Thymus (tissue), 11 donors: Measurements from ENCODE around the gene GSTM5. TPM values are rescaled to one million over a fixed set of nuclear protein-coding genes. Genes with fewer than 3 reads are reported as not detected.
A peak's percentile ranks its signal among the peaks of the same experiment; 100 is the strongest.
"Not testable (repeated sequence)": the region's sequence is repeated elsewhere in the genome, so short reads cannot be mapped to it uniquely, and the experiment has no call there.

Experiments used
- DNase-seq, 9 donors: peaks; one replicate each; pipeline ENCODE4 v3.0.0-alpha.2; 2013; ENCODE audit warnings: low spot score in 9 of 9, low read depth in 6 of 9, missing footprints in 1 of 9
- H3K27ac ChIP-seq, 2 donors: one replicate each; pipeline ENCODE4 v1.5.1; 2013; ENCODE audit warnings: control low read depth in 1 of 2, low read depth in 1 of 2, low read length in 1 of 2, mild to moderate bottlenecking in 1 of 2, moderate library complexity in 1 of 2
- H3K27me3 ChIP-seq, 2 donors: one replicate each; pipeline ENCODE4 v1.5.1; 2013; ENCODE audit warnings: low read length in 1 of 2; ENCODE audit not compliant: control insufficient read depth in 2 of 2, insufficient read depth in 1 of 2
- H3K36me3 ChIP-seq, 2 donors: one replicate each; pipeline ENCODE4 v1.5.1; 2013; ENCODE audit warnings: low read length in 1 of 2, mild to moderate bottlenecking in 1 of 2, moderate library complexity in 1 of 2; ENCODE audit not compliant: control insufficient read depth in 2 of 2, insufficient read depth in 2 of 2
- H3K4me1 ChIP-seq, 2 donors: one replicate each; pipeline ENCODE4 v1.5.1; 2013; ENCODE audit warnings: low read length in 2 of 2; ENCODE audit not compliant: control insufficient read depth in 2 of 2, insufficient read depth in 2 of 2
- H3K4me3 ChIP-seq, 2 donors: one replicate each; pipeline ENCODE4 v1.5.1; 2013; ENCODE audit warnings: low read length in 2 of 2, control low read depth in 1 of 2, mild to moderate bottlenecking in 1 of 2
- H3K9me3 ChIP-seq, 2 donors: one replicate each; pipeline ENCODE4 v1.5.1; 2013; ENCODE audit warnings: low read length in 1 of 2, mild to moderate bottlenecking in 1 of 2; ENCODE audit not compliant: control insufficient read depth in 2 of 2, insufficient read depth in 1 of 2
- WGBS: extraction: QIAGEN DNeasy Blood & Tissue Kit; methylation state at CpG from one replicate; pipeline ENCODE4 v1.1.7; 2013; 5-methylcytosine and 5-hydroxymethylcytosine counted together
- polyA plus RNA-seq: library from polyadenylated mRNA; stranded (reverse); fragments of 200-250 nt; gene quantifications from one replicate; pipeline ENCODE4 v1.2.3, GENCODE V29; 2013
- total RNA-seq: library from RNA; stranded (reverse); fragments of 120-200 nt; gene quantifications from one replicate; pipeline ENCODE4 v1.2.4, GENCODE V29; 2013
- donor health status: healthy.

GSTM5 gene
- total and polyA plus RNA-seq, 2 donors = 2.3 to 4.1 TPM

GRCh38 chr1:109733236-109733870, 21.3 kb downstream of the GSTM5 start:
- H3K4me1 ChIP-seq = peaks cover 4% of the 10 kb centered on the region in 2 donors

GRCh38 chr1:109739738-109740614, 27.9 kb downstream of the GSTM5 start:
- 3% methylated on average over 86 of the region's 86 CpGs for WGBS

More at GRCh38 chr1:109733236-109733870, 21.3 kb downstream of the GSTM5 start:
- Histone ChIP-seq H3K9me3 (no peaks in the 10 kb centered on the region), H3K36me3 (no peaks in the 10 kb centered on the region), H3K27me3 (no peaks in the 10 kb centered on the region), H3K4me3 (no peak overlapping the region), H3K27ac (no peak overlapping the region)
- DNase-seq = no peak
- WGBS = 96% methylated on average over 4 of the region's 4 CpGs

GRCh38 chr1:109740615-109741373, 28.7 kb downstream of the GSTM5 start, which contains the start of gene GSTM3:
Gene GSTM3 (minus strand): TSS chr1:109741038. CDS start chr1:109740287, 751 bp downstream.
- Histone ChIP-seq H3K27me3 (peaks cover 21 to 26% of the 10 kb centered on the region in 2 donors), H3K9me3 (no peaks in the 10 kb centered on the region), H3K36me3 (no peaks in the 10 kb centered on the region), H3K4me3 (peak within 1 kb of the TSS; percentile 63 to 65), H3K27ac (no peak within 1 kb of the TSS), H3K4me1 (peaks cover 4 to 15% of the 10 kb centered on the region in 2 donors)
- no peak for DNase-seq
- 17% methylated on average over 10 of the region's 10 CpGs for WGBS

More at GRCh38 chr1:109739738-109740614, 27.9 kb downstream of the GSTM5 start:
- DNase-seq = peak; percentile 48 to 88 (median 66)
- Histone ChIP-seq H3K4me3 (peak overlapping the region; percentile 63 to 65), H3K9me3 (no peaks in the 10 kb centered on the region), H3K27me3 (peaks cover 21 to 26% of the 10 kb centered on the region in 2 donors), H3K27ac (no peak overlapping the region), H3K36me3 (no peaks in the 10 kb centered on the region), H3K4me1 (peaks cover 4 to 15% of the 10 kb centered on the region in 2 donors)

GRCh38 chr1:109748311-109748710, 36.3 kb downstream of the GSTM5 start:
- not testable (repeated sequence) for DNase-seq, H3K4me1 ChIP-seq
- WGBS = 97% methylated on average over 10 of the region's 10 CpGs

DNA sequence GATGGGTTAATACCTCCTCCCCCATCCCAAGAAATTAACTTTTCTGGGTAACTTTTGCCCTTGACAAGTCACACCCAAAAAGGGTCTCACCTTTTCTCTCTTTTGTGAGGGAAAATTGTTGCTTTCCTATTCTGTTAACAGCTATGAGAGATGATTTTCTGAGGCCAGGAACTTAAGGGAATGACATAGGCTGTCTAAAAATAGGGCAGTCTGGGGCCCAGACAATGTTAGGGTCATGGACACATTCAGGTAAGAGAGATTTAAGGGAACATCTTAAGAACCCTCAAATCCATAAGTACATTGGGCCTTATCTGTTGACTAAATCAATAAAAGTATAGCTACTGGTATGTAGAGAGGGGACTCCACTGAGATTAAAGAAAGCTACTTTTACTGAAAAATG, 37.2 kb downstream of the GSTM5 start:
- no peaks in the 10 kb centered on the region for H3K4me1 ChIP-seq
- H3K27me3 ChIP-seq = peaks cover 0 to 3% of the 10 kb centered on the region in 2 donors
- DNase-seq = no peak
- no peaks in the 10 kb centered on the region for H3K9me3 ChIP-seq
- no peak overlapping the region for H3K4me3 ChIP-seq
- no peak overlapping the region for H3K27ac ChIP-seq
- H3K36me3 ChIP-seq = no peaks in the 10 kb centered on the region

More at GRCh38 chr1:109748311-109748710, 36.3 kb downstream of the GSTM5 start:
- not testable (repeated sequence) for H3K27me3 ChIP-seq, H3K27ac ChIP-seq, H3K36me3 ChIP-seq, H3K9me3 ChIP-seq, H3K4me3 ChIP-seq

DNA sequence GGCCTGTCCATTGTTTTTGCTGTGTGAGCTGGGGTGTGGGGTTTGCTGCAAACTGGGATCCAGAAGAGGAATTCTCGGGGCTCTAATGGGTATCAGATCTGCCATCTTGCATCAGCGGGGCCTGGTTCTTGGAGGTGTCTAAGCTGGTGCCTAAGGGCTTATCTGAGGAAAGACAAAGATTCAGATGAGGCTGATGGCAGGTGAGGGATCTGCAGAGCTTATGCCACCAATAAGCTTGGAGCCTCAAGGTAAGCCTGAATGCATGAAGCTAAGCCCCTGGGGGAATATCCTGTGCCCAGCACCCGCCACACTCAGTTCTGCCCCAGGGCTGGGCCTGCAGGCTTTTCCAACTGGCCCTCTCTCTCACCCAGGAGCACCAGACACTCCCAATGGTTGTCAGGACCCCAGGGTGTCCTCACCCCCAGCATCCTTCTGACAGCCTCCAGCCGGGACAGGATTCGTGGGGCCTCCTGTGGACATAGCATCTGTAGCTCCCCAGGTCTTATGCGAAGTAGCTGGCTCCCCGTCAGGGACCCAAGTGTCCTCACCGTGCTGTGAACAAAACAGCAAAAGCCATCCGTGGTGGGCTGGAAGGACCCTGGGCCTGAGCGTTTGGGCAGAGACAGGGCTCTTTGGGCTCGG, 38.3 kb downstream of the GSTM5 start:
- DNase-seq = no peak
- Histone ChIP-seq H3K27ac (no peak overlapping the region), H3K27me3 (peaks cover 0 to 3% of the 10 kb centered on the region in 2 donors), H3K9me3 (no peaks in the 10 kb centered on the region), H3K4me1 (no peaks in the 10 kb centered on the region), H3K36me3 (no peaks in the 10 kb centered on the region), H3K4me3 (no peak overlapping the region)
- WGBS = 93% methylated on average over 11 of the region's 11 CpGs

GRCh38 chr1:109750920-109751319, 38.9 kb downstream of the GSTM5 start:
- no peaks in the 10 kb centered on the region for H3K4me1 ChIP-seq
- H3K27me3 ChIP-seq = peaks cover 0 to 3% of the 10 kb centered on the region in 2 donors
- WGBS = 98% methylated on average over 6 of the region's 6 CpGs
- no peak for DNase-seq
- H3K36me3 ChIP-seq = no peaks in the 10 kb centered on the region
- no peaks in the 10 kb centered on the region for H3K9me3 ChIP-seq
- no peak overlapping the region for H3K4me3 ChIP-seq
- no peak overlapping the region for H3K27ac ChIP-seq

DNA sequence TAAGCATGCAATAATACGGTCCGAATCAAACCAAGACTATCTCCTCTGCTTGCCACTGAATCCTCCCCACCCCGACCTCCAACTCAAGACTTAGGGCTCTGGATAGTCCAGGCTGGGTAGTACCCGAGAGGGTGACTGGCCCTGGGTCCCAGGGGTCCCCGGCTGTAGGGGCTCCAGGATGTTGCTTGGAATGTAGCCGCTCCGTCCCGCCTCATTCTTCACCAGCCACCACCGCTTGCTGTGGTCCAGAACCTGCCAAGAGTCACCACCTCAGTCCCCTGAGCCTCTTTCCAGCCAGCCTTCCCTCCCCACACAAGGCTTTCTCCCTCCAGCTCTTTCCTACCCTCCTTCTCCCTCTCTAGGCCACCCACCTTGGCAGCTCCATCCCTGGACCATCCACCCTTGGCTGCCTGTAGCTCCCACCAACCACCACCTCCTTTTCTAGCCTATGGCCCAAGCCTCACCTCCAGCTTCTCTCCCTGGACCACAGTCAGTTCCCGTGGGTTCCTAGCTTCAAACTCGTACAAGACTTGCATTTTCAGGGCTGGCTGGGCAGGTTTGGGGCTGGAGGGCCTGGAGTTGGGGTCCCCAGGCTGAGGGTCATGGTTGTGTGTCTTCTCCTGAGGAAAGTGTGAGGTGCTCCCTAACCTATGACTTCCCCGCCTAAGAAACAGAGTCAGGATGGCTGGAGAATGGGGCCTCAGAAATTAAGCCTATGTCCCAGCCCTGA, 39.6 kb downstream of the GSTM5 start:
- H3K27me3 ChIP-seq = peaks cover 0 to 3% of the 10 kb centered on the region in 2 donors
- H3K36me3 ChIP-seq = no peaks in the 10 kb centered on the region
- no peak for DNase-seq
- no peaks in the 10 kb centered on the region for H3K4me1 ChIP-seq
- 94% methylated on average over 12 of the region's 12 CpGs for WGBS
- H3K4me3 ChIP-seq = no peak overlapping the region
- H3K27ac ChIP-seq = no peak overlapping the region
- no peaks in the 10 kb centered on the region for H3K9me3 ChIP-seq
